SH-SY5Y (cell line): ENCODE measurements around the gene PRDM2.

Source experiments
- GATA2 ChIP-seq: IDR thresholded peaks from 2 replicates; pipeline ENCODE4 v1.6.1; 2011; ENCODE audit warnings: mild to moderate bottlenecking, low read depth, low read length
- GATA3 ChIP-seq: IDR thresholded peaks from 2 replicates; pipeline ENCODE4 v1.6.1; 2011; ENCODE audit warnings: low read depth, mild to moderate bottlenecking, low read length, moderate library complexity

GRCh38 chr1:13830616-13831280 lies 130.8 kb downstream of the PRDM2 start:
- no peak for TF ChIP-seq GATA3
- no peak for TF ChIP-seq GATA2
